Measurements from ENCODE around the gene EMX1.

EMX1 gene

GRCh38 chr2:72968286-72968685, 51.0 kb downstream of the EMX1 start:
- TF ChIP-seq, protein P1, sequence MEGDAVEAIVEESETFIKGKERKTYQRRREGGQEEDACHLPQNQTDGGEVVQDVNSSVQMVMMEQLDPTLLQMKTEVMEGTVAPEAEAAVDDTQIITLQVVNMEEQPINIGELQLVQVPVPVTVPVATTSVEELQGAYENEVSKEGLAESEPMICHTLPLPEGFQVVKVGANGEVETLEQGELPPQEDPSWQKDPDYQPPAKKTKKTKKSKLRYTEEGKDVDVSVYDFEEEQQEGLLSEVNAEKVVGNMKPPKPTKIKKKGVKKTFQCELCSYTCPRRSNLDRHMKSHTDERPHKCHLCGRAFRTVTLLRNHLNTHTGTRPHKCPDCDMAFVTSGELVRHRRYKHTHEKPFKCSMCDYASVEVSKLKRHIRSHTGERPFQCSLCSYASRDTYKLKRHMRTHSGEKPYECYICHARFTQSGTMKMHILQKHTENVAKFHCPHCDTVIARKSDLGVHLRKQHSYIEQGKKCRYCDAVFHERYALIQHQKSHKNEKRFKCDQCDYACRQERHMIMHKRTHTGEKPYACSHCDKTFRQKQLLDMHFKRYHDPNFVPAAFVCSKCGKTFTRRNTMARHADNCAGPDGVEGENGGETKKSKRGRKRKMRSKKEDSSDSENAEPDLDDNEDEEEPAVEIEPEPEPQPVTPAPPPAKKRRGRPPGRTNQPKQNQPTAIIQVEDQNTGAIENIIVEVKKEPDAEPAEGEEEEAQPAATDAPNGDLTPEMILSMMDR (IDR thresholded peaks at IDR 0.05) = no peak

DNA sequence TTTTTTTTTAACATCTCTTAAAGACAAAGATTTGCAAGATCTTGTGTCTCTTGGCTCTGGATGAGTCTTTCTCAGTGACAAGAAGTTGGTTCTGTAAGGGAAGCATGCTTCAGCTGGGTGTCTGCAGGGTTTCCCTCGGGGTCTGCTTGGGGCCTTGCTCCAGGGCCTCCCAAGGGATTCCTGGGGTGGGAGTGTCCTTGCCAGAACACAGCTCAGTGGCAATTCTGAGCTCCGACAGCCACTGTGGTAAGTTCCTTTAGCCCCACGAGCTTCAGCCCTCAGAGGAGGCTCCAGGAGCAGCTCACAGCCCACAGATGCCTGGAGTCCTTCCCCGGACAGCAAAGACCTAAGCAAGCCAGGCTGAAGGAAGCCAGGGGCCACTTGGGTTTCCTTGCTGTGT, 52.4 kb downstream of the EMX1 start:
- TF ChIP-seq, protein P1 (IDR thresholded peaks at IDR 0.05) = no peak

GRCh38 chr2:72971036-72971435, 53.7 kb downstream of the EMX1 start:
- TF ChIP-seq, protein P1 (IDR thresholded peaks at IDR 0.05) = no peak

DNA sequence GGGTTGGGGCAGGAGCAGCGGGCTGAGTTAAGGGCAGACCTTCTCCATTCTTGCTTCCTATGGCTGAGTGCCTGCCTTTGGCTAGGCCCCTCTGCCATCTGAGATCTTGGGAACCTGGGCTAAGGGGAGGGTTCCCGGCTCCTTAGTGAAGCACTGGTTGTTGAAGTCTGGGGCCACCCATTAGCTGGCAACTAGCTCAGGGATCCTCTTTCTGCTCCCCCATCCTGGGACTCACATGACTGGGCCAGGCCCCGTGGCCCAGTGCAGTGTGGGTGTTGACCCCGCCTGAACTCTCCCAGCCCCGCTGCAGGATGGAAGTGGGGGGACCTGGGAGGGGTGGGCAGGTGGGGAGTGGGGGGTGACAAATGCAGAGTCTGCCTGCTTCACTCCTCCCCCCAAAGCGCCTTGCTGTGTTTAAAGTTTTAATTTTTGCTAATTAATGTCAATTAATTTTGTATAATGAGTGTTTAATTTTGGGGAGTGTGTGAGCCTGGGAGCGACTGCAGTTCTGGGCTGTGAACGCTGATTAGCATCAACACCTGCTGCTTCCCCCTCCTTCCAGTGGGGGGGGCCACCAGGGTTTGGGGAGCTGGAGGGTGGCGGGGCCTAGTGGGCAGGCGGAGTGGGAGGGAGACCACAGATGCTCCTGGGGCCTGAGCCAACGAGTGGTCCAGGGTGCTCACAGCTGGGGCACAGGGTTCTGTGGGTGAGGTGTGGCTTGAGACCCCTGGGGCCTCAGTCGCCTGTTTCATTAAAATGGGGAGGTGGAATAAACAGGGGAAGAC, 55.2 kb downstream of the EMX1 start:
- TF ChIP-seq, protein P1 (IDR thresholded peaks at IDR 0.05) = no peak

- TF ChIP-seq, protein P1 (IDR thresholded peaks at IDR 0.05) = no peak
Observed at GRCh38 chr2:72973137-72973535, 55.8 kb downstream of the EMX1 start.

GRCh38 chr2:72973566-72974435, 56.5 kb downstream of the EMX1 start:
- TF ChIP-seq, protein P1 (IDR thresholded peaks at IDR 0.05) = peak; percentile 63

GRCh38 chr2:72974436-72974754, 57.1 kb downstream of the EMX1 start:
- TF ChIP-seq, protein P1 (IDR thresholded peaks at IDR 0.05) = no peak
